Measurements from ENCODE around the gene SLC6A1.

SLC6A1 gene

DNA sequence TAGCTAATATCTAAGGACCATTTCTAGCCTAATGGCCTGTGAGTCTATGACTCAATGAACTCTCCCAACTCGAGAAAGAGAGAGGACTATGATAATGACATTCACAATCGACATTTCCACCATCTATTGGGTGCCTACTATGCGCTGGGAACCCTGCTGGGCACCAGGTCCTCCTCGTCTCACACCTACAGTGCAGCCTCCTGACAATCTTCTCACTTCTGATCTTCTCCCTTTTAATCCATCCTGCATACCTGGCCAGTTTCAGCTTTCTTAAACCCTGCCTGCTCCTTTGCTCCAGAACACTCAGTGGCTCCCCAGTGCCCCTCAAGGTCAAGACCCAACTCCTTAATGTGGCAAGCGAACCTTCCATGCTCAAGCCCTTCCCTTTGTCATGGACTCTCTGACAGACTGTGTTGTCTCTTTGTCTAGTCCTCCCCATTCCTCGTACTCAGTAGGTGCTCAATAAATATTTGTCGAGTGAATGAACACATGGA lies 3.5 kb upstream of the SLC6A1 start:
- no peak for DNase-seq (ENCODE audit: low read depth in 1 of 2, low spot score in 1 of 2)
- in situ Hi-C loops (cut with HindIII; ENCODE audit: low pct_unique_long_range_greater_than_20kb, low sequenced_read_pairs) = no loop called here
- TF ChIP-seq JUND (IDR thresholded peaks at IDR 0.05; ENCODE audit: low read depth) = no peak

DNA sequence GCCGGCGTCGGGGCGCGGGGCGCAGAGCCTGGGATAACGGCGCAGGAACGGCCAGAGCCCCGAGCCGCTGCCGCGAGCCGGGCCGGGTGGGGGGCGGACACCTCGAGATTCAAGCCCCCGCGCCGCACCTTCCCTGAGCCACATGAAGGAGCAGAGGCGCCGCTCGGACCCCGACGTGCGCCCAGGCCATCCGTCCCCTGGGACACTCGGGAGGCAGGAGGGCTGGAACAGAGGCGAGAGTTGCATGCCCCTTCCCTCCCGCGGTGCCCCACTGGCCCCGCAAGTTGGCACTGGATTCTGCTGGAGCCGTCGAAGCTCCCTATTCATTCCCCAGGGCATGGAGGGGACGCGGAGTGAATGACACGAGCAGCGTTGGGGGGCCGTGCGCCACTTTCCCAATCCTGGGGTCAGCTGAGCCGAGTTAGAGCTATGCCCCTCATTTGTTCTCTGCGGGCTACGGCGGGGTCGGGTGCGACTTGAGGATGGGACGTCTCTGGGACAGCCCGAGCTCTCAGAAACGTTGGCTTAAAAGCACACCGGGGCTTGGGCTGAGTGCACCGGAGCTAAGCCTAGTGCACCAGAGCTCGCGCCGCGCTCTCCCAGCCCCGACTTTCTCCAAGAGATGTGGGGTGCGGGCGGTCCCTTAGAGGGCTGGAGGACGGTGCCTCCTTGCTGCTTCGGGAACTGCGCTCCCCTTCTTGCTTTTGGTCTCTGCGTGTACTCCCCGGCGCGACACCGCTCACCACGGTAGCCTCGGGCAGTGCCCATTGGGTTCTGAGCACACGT lies 588 bp downstream of the SLC6A1 start:
- no peak for DNase-seq (ENCODE audit: low read depth in 1 of 2, low spot score in 1 of 2)
- in situ Hi-C loops (cut with HindIII; ENCODE audit: low pct_unique_long_range_greater_than_20kb, low sequenced_read_pairs) = no loop called here
- no peak for TF ChIP-seq JUND (IDR thresholded peaks at IDR 0.05; ENCODE audit: low read depth)

DNA sequence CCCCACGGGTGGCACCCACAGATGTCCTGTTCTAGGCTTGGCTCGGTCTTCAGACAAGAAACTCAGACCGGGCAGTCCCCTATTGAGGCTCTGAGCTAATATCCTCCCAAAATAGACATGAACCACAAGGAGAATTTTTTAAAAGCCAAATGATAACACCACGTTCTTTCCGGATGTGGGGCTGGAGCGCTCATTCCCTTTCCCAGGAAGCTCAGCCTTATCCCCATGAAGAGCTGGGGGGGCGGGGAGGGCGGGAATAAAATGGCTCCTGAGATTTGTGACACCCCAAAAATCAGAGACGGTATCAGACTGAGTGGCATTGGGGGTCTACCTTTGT lies 1.1 kb downstream of the SLC6A1 start:
- in situ Hi-C loops (cut with HindIII; ENCODE audit: low pct_unique_long_range_greater_than_20kb, low sequenced_read_pairs) = no loop called here
- DNase-seq (ENCODE audit: low read depth in 1 of 2, low spot score in 1 of 2) = no peak
- TF ChIP-seq JUND (IDR thresholded peaks at IDR 0.05; ENCODE audit: low read depth) = no peak

DNA sequence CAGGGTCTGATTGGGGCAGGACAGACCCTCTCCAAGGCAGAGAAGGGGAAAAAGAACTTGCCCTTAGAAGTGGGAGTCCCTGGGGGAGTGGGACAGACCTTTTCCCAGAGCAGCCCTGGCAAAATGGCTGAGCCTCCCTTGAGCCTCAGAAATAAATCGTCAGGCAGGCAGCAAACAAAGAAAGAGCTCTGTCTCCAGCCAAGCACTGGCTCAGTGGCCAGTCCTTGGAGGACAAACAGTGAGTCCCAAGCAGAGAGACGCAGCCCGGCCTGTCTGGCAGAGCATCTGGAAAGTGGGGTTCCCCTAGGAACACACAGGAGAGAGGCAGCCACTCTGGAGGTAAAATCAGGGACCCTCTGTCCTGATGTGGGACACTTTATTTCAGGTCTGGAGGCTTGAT lies 1.8 kb downstream of the SLC6A1 start:
- in situ Hi-C loops (cut with HindIII; ENCODE audit: low pct_unique_long_range_greater_than_20kb, low sequenced_read_pairs) = no loop called here
- DNase-seq (ENCODE audit: low read depth in 1 of 2, low spot score in 1 of 2) = no peak
- TF ChIP-seq JUND (IDR thresholded peaks at IDR 0.05; ENCODE audit: low read depth) = no peak

DNA sequence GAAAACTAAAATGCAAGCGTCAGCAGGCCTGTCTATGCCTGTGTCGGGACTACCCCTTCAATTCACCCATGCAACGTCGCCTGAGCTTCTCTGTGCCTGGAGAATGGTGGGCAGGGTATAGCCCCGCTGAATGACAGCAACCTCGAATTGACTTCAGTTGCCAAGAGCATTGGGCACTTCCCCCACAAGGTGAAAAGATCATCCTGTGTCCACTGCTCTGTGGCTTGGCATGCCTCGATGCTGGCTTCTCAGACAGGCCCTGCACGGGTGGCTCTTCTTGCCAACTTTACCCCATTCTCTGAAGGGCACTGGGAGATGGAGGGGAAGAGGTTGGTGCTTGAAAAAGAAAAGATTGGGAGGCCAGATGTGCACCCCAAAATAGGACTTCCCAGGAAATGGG lies 3.3 kb downstream of the SLC6A1 start:
- no peak for TF ChIP-seq JUND (IDR thresholded peaks at IDR 0.05; ENCODE audit: low read depth)
- no peak for DNase-seq (ENCODE audit: low read depth in 1 of 2, low spot score in 1 of 2)
- in situ Hi-C loops (cut with HindIII; ENCODE audit: low pct_unique_long_range_greater_than_20kb, low sequenced_read_pairs) = no loop called here

DNA sequence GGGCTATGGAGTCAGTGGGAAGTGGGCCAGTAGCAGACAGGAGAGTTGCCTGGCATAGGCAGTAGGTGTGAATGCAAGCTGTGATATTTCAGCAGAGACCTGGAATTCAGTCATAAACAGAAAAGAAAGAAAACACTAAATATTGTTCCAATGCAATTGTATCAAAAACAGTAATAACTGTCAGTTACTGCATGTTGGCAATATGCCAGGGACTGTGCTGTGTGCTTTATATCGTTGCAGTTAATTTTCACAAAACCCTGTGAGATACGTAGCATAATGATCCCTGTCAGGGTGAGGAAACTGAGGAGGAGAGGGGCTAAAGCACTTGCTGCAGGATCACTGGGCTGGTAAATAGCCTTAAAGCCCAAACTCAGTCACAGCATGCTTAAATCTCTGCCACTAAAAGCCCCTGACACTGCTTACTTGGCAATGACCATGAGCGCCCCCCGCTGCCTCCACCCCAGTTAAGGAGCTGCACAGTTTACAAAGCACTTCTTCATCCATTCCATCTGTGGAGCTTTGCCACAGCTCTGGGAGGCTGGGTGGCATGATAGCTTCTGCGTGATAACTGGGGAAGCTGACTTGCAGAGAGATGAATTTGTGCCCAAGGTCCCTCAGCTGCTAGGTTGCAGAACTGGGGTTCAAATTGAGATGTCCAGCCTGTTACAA lies 3.9 kb downstream of the SLC6A1 start:
- in situ Hi-C loops (cut with HindIII; ENCODE audit: low pct_unique_long_range_greater_than_20kb, low sequenced_read_pairs) = no loop called here
- no peak for DNase-seq (ENCODE audit: low read depth in 1 of 2, low spot score in 1 of 2)
- no peak for TF ChIP-seq JUND (IDR thresholded peaks at IDR 0.05; ENCODE audit: low read depth)

DNA sequence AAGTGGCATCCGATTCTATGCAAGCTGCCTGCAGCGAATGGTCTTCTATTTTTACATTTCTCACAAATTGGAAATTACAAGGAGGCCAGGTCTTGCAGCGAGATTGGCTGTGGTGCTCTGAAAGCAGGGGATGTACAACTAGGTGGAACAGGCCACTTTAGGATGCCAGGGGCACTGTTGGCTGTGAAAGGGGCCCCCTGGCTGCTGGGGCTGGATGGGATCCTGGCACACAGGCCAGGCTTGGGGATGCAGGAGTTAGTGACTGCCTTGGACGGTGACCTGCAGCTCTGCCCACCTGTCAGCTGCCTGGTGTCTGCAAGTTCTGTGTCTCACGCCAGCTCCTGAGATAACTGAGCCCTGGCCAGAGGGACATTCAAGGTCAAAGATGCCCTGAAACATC lies 4.6 kb downstream of the SLC6A1 start:
- DNase-seq (ENCODE audit: low read depth in 1 of 2, low spot score in 1 of 2) = no peak
- in situ Hi-C loops (cut with HindIII; ENCODE audit: low pct_unique_long_range_greater_than_20kb, low sequenced_read_pairs) = no loop called here
- TF ChIP-seq JUND (IDR thresholded peaks at IDR 0.05; ENCODE audit: low read depth) = no peak

DNA sequence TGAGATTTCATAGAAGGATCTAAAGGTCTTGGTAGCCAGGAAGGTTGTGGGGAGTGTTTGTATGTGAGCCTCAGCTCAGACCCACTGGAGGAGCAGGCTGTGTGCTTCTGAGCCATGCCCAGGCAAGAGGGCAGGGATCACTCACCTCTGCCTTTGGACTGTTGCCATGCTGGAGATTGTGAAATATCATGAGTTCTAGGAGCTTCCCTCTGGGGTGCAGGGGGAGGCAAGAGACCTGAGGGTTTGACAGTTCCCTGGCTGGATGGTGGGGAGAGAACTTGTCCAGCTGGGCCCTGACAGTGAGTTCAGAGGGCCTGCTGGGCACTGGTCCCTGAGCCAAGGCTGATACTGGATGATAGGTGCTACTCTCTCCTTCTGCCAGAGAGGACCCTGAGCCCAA lies 6.0 kb downstream of the SLC6A1 start:
- no peak for TF ChIP-seq JUND (IDR thresholded peaks at IDR 0.05; ENCODE audit: low read depth)
- no peak for DNase-seq (ENCODE audit: low read depth in 1 of 2, low spot score in 1 of 2)
- in situ Hi-C loops (cut with HindIII; ENCODE audit: low pct_unique_long_range_greater_than_20kb, low sequenced_read_pairs) = no loop called here

DNA sequence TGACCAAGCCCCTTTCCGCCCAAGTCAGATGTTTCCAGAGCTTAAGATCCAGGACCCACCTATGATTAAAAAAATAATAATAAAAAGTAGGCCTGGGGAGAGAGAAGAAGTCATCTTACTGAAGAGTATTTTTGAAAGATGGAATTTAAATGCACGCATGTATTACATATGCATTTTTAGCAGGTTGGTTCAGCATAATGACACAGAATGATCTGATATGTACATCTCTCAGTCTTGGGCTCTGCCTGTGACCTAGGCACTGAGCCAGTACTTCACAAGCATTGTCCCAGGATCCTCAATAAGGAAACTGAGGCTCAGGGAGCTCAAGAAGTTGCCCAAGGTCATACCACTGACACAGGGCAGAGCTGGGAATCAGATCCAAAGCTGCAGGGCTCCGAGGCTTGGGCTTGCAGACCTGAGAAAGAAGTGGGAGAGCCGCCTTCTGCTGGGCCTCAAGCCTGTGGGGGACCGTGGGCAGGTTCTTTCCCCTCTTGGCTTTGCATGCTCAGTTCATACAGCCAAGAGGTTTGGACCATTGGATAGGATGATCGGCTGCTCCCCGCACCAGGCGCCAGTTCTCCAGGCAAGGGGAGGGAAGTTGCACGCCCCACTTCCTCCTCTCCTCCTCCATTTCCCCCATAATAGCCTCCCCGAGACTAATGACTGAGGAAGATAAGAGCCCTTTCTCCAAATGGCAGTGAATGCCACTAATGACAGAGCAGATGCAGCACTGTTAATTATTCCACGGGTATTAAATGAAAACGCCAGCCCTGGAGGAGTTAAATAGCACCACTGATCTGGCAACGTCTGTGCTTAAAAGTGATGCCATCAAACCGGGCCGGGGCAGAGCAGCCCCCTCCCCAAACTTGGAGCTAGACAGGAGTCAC lies 6.9 kb downstream of the SLC6A1 start:
- TF ChIP-seq JUND (IDR thresholded peaks at IDR 0.05; ENCODE audit: low read depth) = no peak
- in situ Hi-C loops (cut with HindIII; ENCODE audit: low pct_unique_long_range_greater_than_20kb, low sequenced_read_pairs) = no loop called here
- DNase-seq (ENCODE audit: low read depth in 1 of 2, low spot score in 1 of 2) = no peak

DNA sequence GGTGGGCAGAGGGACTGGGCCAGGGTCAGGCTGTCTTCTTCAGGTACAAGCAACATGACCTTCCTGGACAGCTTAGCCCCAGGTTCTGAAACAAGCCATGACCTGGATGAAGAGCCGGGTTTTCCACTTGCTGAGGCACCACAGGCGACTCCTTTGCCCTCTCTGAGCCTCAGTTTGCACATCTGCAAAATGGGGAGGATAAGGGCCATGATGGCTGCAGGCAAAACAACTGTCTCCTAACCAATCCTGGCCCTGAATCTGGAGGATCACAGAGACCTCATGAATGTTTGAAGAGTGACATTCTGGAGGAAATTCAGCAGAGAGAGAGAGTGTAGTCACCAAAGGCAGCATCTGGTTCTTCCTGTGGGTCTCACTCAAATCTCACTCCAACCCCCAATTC lies 8.0 kb downstream of the SLC6A1 start:
- no peak for DNase-seq (ENCODE audit: low read depth in 1 of 2, low spot score in 1 of 2)
- in situ Hi-C loops (cut with HindIII; ENCODE audit: low pct_unique_long_range_greater_than_20kb, low sequenced_read_pairs) = no loop called here
- TF ChIP-seq JUND (IDR thresholded peaks at IDR 0.05; ENCODE audit: low read depth) = no peak

DNA sequence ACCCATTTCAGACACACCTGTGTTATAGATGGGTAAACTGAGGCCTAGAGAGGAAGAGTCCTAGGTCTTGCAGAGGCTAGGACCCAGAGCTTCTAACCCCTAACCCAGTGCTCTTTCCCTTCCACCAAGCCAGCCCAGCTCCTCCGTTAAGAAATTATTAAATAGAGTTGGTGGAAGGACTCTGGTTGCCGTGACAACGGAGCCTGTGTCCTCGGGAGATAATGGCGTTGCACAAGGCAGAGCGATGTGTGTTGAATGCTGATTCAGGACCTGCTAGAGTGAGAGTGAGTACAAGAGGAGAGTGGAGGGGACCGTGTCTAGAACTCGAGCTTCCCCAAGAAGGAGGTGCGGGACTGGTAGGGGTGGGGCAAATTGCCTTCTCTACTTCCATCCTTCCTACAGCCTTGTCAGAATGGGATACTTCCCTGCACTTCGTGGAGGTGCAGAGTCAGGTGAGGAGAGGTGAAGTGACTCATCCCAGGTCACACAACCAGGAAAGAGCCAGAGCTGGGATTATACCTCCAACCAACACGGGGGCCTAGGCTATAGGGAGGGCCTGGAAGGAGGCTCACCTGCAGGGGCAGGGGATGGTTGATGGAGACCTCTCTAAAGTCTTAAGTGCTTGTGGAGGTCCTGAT lies 8.6 kb downstream of the SLC6A1 start:
- TF ChIP-seq JUND (IDR thresholded peaks at IDR 0.05; ENCODE audit: low read depth) = no peak
- in situ Hi-C loops (cut with HindIII; ENCODE audit: low pct_unique_long_range_greater_than_20kb, low sequenced_read_pairs) = no loop called here
- no peak for DNase-seq (ENCODE audit: low read depth in 1 of 2, low spot score in 1 of 2)

DNA sequence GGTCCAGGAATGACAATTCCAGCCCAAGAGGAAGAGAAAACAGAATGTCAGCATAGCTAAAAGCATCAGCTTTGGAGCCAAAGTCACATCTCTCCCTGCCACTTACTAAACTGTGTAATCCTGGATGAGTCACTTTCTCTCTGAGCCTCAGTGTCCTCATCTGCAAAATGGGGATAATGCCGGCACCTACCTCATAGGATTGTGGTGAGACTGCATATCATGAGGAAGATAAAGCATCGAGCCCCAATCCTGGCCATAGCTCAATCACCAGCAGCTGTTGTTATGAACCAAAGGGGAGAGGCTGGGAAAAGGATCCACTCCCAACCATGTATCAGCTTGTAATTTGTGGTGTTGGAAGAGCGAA lies 9.1 kb downstream of the SLC6A1 start:
- in situ Hi-C loops (cut with HindIII; ENCODE audit: low pct_unique_long_range_greater_than_20kb, low sequenced_read_pairs) = no loop called here
- TF ChIP-seq JUND (IDR thresholded peaks at IDR 0.05; ENCODE audit: low read depth) = no peak
- DNase-seq (ENCODE audit: low read depth in 1 of 2, low spot score in 1 of 2) = no peak

Measured in T47D (cell line).